CD14-positive monocyte (primary cell): ENCODE data around the gene SUGCT. TPM values are rescaled to one million over a fixed set of nuclear protein-coding genes. Genes with fewer than 3 reads are reported as not detected.

Source experiments
- DNase-seq, 3 donors: peaks; one replicate each; pipeline ENCODE4 v3.0.0-alpha.2; 2011 to 2022
- H2AFZ ChIP-seq: 2 replicates; pipeline ENCODE4 v1.6.0; 2012; ENCODE audit warnings: mild to moderate bottlenecking, low read depth, low read length, inconsistent platforms; ENCODE audit not compliant: insufficient read depth, poor library complexity, severe bottlenecking
- H3K27ac ChIP-seq, 2 donors: 1 replicate in 1 of 2; 2 replicates in 1 of 2; pipeline ENCODE4 v1.5.1; 2012 to 2013; ENCODE audit warnings: low read length in 2 of 2, control low read depth in 1 of 2, inconsistent platforms in 1 of 2, low read depth in 1 of 2, mild to moderate bottlenecking in 1 of 2
- H3K27me3 ChIP-seq, 2 donors: one replicate each; pipeline versions ENCODE4 v1.6.0 to v1.6.1; 2011 to 2013; ENCODE audit warnings: low read length in 2 of 2; ENCODE audit not compliant: control insufficient read depth in 2 of 2, insufficient read depth in 2 of 2
- H3K36me3 ChIP-seq, 2 donors: replicated peaks in 1 of 2; 1 replicate in 1 of 2; 2 replicates in 1 of 2; pipeline versions ENCODE4 v1.5.1 to v1.6.1; 2012 to 2013; ENCODE audit warnings: low read length in 2 of 2, control low read depth in 1 of 2, inconsistent platforms in 1 of 2, mild to moderate bottlenecking in 1 of 2; ENCODE audit not compliant: insufficient read depth in 2 of 2, control insufficient read depth in 1 of 2
- H3K4me1 ChIP-seq, 2 donors: 1 replicate in 1 of 2; 2 replicates in 1 of 2; pipeline versions ENCODE4 v1.5.1 to v1.6.1; 2012 to 2013; ENCODE audit warnings: low read length in 2 of 2, control low read depth in 1 of 2, inconsistent platforms in 1 of 2, mild to moderate bottlenecking in 1 of 2, moderate library complexity in 1 of 2; ENCODE audit not compliant: insufficient read depth in 2 of 2, control insufficient read depth in 1 of 2
- H3K4me2 ChIP-seq: replicated peaks from 2 replicates; pipeline ENCODE3; 2012; ENCODE audit warnings: low read length, moderate library complexity, mild to moderate bottlenecking; ENCODE audit not compliant: poor library complexity, severe bottlenecking; ENCODE audit errors: extremely low read depth
- H3K4me3 ChIP-seq, 3 experiments: fragments of 200-600 bp in 1 of 3; sonication (generic) in 1 of 3; replicated peaks in 1 of 3; 1 replicate in 2 of 3; 2 replicates in 1 of 3; pipeline ENCODE4 v1.5.1; 2011 to 2013; ENCODE audit warnings: low read length in 3 of 3, mild to moderate bottlenecking in 3 of 3, control low read depth in 2 of 3, low read depth in 2 of 3, inconsistent platforms in 1 of 3, moderate library complexity in 1 of 3
- H3K79me2 ChIP-seq: 2 replicates; pipeline ENCODE4 v1.6.0; 2012; ENCODE audit warnings: mild to moderate bottlenecking, control low read depth, inconsistent platforms, low read length, moderate library complexity; ENCODE audit not compliant: insufficient read depth
- H3K9ac ChIP-seq: 2 replicates; pipeline ENCODE4 v1.6.0; 2017; ENCODE audit warnings: low read length, mild to moderate bottlenecking; ENCODE audit not compliant: insufficient read depth, poor library complexity, severe bottlenecking
- H3K9me3 ChIP-seq, 2 donors: replicated peaks in 1 of 2; 1 replicate in 1 of 2; 2 replicates in 1 of 2; pipeline versions ENCODE4 v1.5.1 to v1.6.1; 2012 to 2013; ENCODE audit warnings: low read length in 2 of 2, control low read depth in 1 of 2; ENCODE audit not compliant: control insufficient read depth in 1 of 2, insufficient read depth in 1 of 2
- H4K20me1 ChIP-seq: 2 replicates; pipeline ENCODE4 v1.6.0; 2012; ENCODE audit warnings: mild to moderate bottlenecking, low read length, control low read depth, moderate library complexity; ENCODE audit not compliant: insufficient read depth
- H3K27ac Mint-ChIP-seq, 7 donors: one replicate each; pipeline ENCODE4 v1.8.0; 2020; ENCODE audit warnings: mild to moderate bottlenecking in 7 of 7, mixed read lengths in 7 of 7, moderate library complexity in 6 of 7, inconsistent platforms in 2 of 7
- H3K27me3 Mint-ChIP-seq, 3 donors: one replicate each; pipeline ENCODE4 v1.8.0; 2021 to 2022; ENCODE audit warnings: low read depth in 3 of 3, mild to moderate bottlenecking in 3 of 3, mixed read lengths in 3 of 3, moderate library complexity in 3 of 3, inconsistent platforms in 1 of 3
- H3K36me3 Mint-ChIP-seq, 2 donors: one replicate each; pipeline ENCODE4 v1.8.0; 2020; ENCODE audit warnings: mixed read lengths in 2 of 2, inconsistent platforms in 1 of 2, mild to moderate bottlenecking in 1 of 2
- H3K4me1 Mint-ChIP-seq: one replicate; pipeline ENCODE4 v1.8.0; 2020; ENCODE audit warnings: mild to moderate bottlenecking, mixed read lengths
- H3K4me3 Mint-ChIP-seq, 2 donors: one replicate each; pipeline ENCODE4 v1.8.0; 2020; ENCODE audit warnings: mild to moderate bottlenecking in 2 of 2, mixed read lengths in 2 of 2, moderate library complexity in 1 of 2
- H3K9me3 Mint-ChIP-seq, 7 donors: one replicate each; pipeline ENCODE4 v1.8.0; 2020 to 2022; ENCODE audit warnings: mixed read lengths in 7 of 7, mild to moderate bottlenecking in 6 of 7, moderate library complexity in 6 of 7, inconsistent platforms in 2 of 7
- CTCF ChIP-seq: fragments of 200-600 bp; IDR thresholded peaks from one replicate; pipeline ENCODE4 v1.8.0; 2022; ENCODE audit warnings: antibody characterized with exemption, mild to moderate bottlenecking
- WGBS: methylation state at CpG from one replicate; pipeline ENCODE4 v1.1.5; 2013; ENCODE audit warnings: missing lambda C conversion rate; ENCODE audit not compliant: insufficient coverage; 5-methylcytosine and 5-hydroxymethylcytosine counted together
- intact Hi-C, 2 donors: fragments of 100-400 bp; cut with micrococcal nuclease; formaldehyde crosslinking; loops; one replicate each; pipeline versions ENCODE4 v1.15.0 to v1.15.1; 2023
- polyA plus RNA-seq, 3 donors: library from polyadenylated mRNA; depleted of rRNA in 1 of 3; unstranded in 2 of 3; stranded (reverse) in 1 of 3; fragments of 300-500 nt in 2 of 3; fragments of >200 nt in 1 of 3; fragmentation: Illumina TruSeq in 2 of 3; gene quantifications; 1 replicate in 2 of 3; 2 replicates in 1 of 3; pipeline ENCODE4 v1.2.3, GENCODE V29; 2012 to 2021

SUGCT gene
- polyA plus RNA-seq, 3 donors, result not detected

GRCh38 chr7:40436710-40437109 is 301.9 kb downstream of the SUGCT start:
- WGBS, result no CpG with 5 or more reads among the region's 1 CpG
- no peak for DNase-seq
- no peak overlapping the region for H3K4me3 ChIP-seq
- H3K9me3 ChIP-seq, result peaks cover 9 to 15% of the 10 kb centered on the region in 2 donors
- no peaks in the 10 kb centered on the region for H3K36me3 ChIP-seq
- no peak overlapping the region for H3K9ac ChIP-seq
- no peaks in the 10 kb centered on the region for H3K4me1 ChIP-seq
- no peaks in the 10 kb centered on the region for H4K20me1 ChIP-seq
- Mint-ChIP-seq H3K27ac (no peak overlapping the region), H3K4me3 (no peak overlapping the region), H3K27me3 (peaks cover 0 to 1% (median 0%) of the 10 kb centered on the region in 3 donors), H3K4me1 (no peaks in the 10 kb centered on the region), H3K36me3 (no peaks in the 10 kb centered on the region), H3K9me3 (peaks cover 14 to 32% (median 20%) of the 10 kb centered on the region in 7 donors)
- TF ChIP-seq CTCF, result no peak
- no peak overlapping the region for H3K4me2 ChIP-seq
- intact Hi-C loops, result no loop called here
- no peaks in the 10 kb centered on the region for H3K27me3 ChIP-seq
- no peaks in the 10 kb centered on the region for H3K79me2 ChIP-seq
- no peak overlapping the region for H3K27ac ChIP-seq
- no peak overlapping the region for H2AFZ ChIP-seq

GRCh38 chr7:40437498-40437897 is 302.7 kb downstream of the SUGCT start:
- no peaks in the 10 kb centered on the region for H3K36me3 Mint-ChIP-seq
- H3K27ac Mint-ChIP-seq, result no peak overlapping the region
- intact Hi-C loops, result no loop called here
- Histone ChIP-seq H3K4me2 (no peak overlapping the region), H4K20me1 (no peaks in the 10 kb centered on the region), H3K4me1 (no peaks in the 10 kb centered on the region), H3K4me3 (no peak overlapping the region), H3K9me3 (peaks cover 4 to 8% of the 10 kb centered on the region in 2 donors), H2AFZ (no peak overlapping the region), H3K27me3 (no peaks in the 10 kb centered on the region), H3K79me2 (no peaks in the 10 kb centered on the region), H3K27ac (no peak overlapping the region), H3K9ac (no peak overlapping the region), H3K36me3 (no peaks in the 10 kb centered on the region)
- H3K27me3 Mint-ChIP-seq, result peaks cover 0 to 1% (median 0%) of the 10 kb centered on the region in 3 donors
- H3K9me3 Mint-ChIP-seq, result peaks cover 11 to 29% (median 15%) of the 10 kb centered on the region in 7 donors
- no CpG with 5 or more reads among the region's 1 CpG for WGBS
- no peaks in the 10 kb centered on the region for H3K4me1 Mint-ChIP-seq
- DNase-seq, result no peak
- no peak overlapping the region for H3K4me3 Mint-ChIP-seq
- TF ChIP-seq CTCF, result no peak
